DOHH2 (cell line): ENCODE measurements around the gene TMEM60.
A peak's percentile ranks its signal among the peaks of the same experiment; 100 is the strongest.

Source experiments
- H3F3A ChIP-seq: fragments of 200-600 bp; sonication (generic), shearing (Covaris generic); 2 replicates; pipeline ENCODE4 v1.6.0; 2016; ENCODE audit warnings: antibody characterized with exemption, mild to moderate bottlenecking; ENCODE audit not compliant: control insufficient read depth, insufficient read depth
- H3K27ac ChIP-seq: fragments of 200-600 bp; sonication (generic); 2 replicates; pipeline ENCODE4 v1.5.1; 2014; ENCODE audit warnings: low read depth, mild to moderate bottlenecking, low read length, moderate library complexity
- H3K27me3 ChIP-seq: fragments of 200-600 bp; sonication (generic); 2 replicates; pipeline ENCODE4 v1.6.1; 2014; ENCODE audit warnings: mild to moderate bottlenecking, low read length, mixed read lengths; ENCODE audit not compliant: control insufficient read depth
- H3K36me3 ChIP-seq: fragments of 200-600 bp; sonication (generic); 2 replicates; pipeline ENCODE4 v1.6.1; 2014; ENCODE audit warnings: mild to moderate bottlenecking, low read length, moderate library complexity, mixed read lengths; ENCODE audit not compliant: control insufficient read depth
- H3K4me1 ChIP-seq: fragments of 200-600 bp; sonication (generic); 2 replicates; pipeline ENCODE4 v1.6.1; 2014; ENCODE audit warnings: mild to moderate bottlenecking, low read length, mixed read lengths; ENCODE audit not compliant: control insufficient read depth
- H3K4me2 ChIP-seq: fragments of 200-600 bp; sonication (generic); 2 replicates; pipeline ENCODE4 v1.6.0; 2014; ENCODE audit warnings: mild to moderate bottlenecking, low read length, moderate library complexity
- H3K4me3 ChIP-seq: fragments of 200-600 bp; sonication (generic); 2 replicates; pipeline ENCODE4 v1.5.1; 2014; ENCODE audit warnings: mild to moderate bottlenecking, low read length, mixed read lengths
- H3K79me2 ChIP-seq: fragments of 200-600 bp; sonication (generic); 2 replicates; pipeline ENCODE4 v1.6.1; 2014; ENCODE audit warnings: mild to moderate bottlenecking, low read length, mixed read lengths; ENCODE audit not compliant: control insufficient read depth
- H3K9me2 ChIP-seq: fragments of 200-600 bp; sonication (generic); replicated peaks from 2 replicates; pipeline ENCODE4 v1.6.1; 2014; ENCODE audit warnings: mild to moderate bottlenecking, low read length, mixed read lengths; ENCODE audit not compliant: control insufficient read depth
- H3K9me3 ChIP-seq: fragments of 200-600 bp; sonication (generic); 2 replicates; pipeline ENCODE4 v1.6.1; 2014; ENCODE audit warnings: antibody characterized with exemption, low read length, mixed read lengths; ENCODE audit not compliant: control insufficient read depth, insufficient read depth
- H4K20me1 ChIP-seq: fragments of 200-600 bp; sonication (generic); 2 replicates; pipeline ENCODE4 v1.6.0; 2014; ENCODE audit warnings: low read depth, mild to moderate bottlenecking, antibody characterized with exemption, low read length, moderate library complexity; ENCODE audit not compliant: control insufficient read depth, insufficient read depth
- CTCF ChIP-seq: fragments of 200-600 bp; sonication (generic); IDR thresholded peaks from one replicate; pipeline ENCODE4 v1.5.1; 2014; ENCODE audit warnings: antibody characterized with exemption, mild to moderate bottlenecking, low read depth, low read length; ENCODE audit not compliant: poor library complexity, severe bottlenecking
- EZH2phosphoT487 ChIP-seq: fragments of 200-600 bp; sonication (generic); IDR thresholded peaks from 2 replicates; pipeline ENCODE4 v1.6.1; 2017; ENCODE audit warnings: borderline replicate concordance, mild to moderate bottlenecking, antibody characterized with exemption, low read length, moderate library complexity, mixed read lengths

The TMEM60 gene

GRCh38 chr7:77799078-77799964, 1.1 kb upstream of the TMEM60 start:
- Histone ChIP-seq H3K9me3 (peaks cover 3% of the 10 kb centered on the region; the same call in 1 of the 2 replicates), H3K79me2 (peaks cover 95% of the 10 kb centered on the region), H3K4me3 (peak overlapping the region; percentile 90), H3K27ac (peak overlapping the region; percentile 64), H3K4me1 (peaks cover 65% of the 10 kb centered on the region), H3K4me2 (peak overlapping the region; percentile 69), H3F3A (peaks cover 20% of the 10 kb centered on the region), H3K36me3 (peaks cover 67% of the 10 kb centered on the region), H3K27me3 (no peaks in the 10 kb centered on the region), H4K20me1 (peaks cover 32% of the 10 kb centered on the region), H3K9me2 (no peaks in the 10 kb centered on the region)
- TF ChIP-seq CTCF, result peak; percentile 31
- no peak for TF ChIP-seq EZH2phosphoT487

- Histone ChIP-seq H3F3A (peaks cover 14% of the 10 kb centered on the region), H3K9me2 (no peaks in the 10 kb centered on the region), H3K4me1 (peaks cover 54% of the 10 kb centered on the region), H3K4me2 (peak overlapping the region; percentile 96), H3K27ac (peak overlapping the region; percentile 65), H3K9me3 (no peaks in the 10 kb centered on the region), H3K4me3 (peak overlapping the region; percentile 90), H4K20me1 (peaks cover 30% of the 10 kb centered on the region), H3K27me3 (no peaks in the 10 kb centered on the region), H3K79me2 (peaks cover 89% of the 10 kb centered on the region), H3K36me3 (peaks cover 64% of the 10 kb centered on the region)
- TF ChIP-seq EZH2phosphoT487 (no peak), CTCF (no peak)
These were observed 370 bp downstream of the TMEM60 start for GRCh38 chr7:77797734-77798393.

GRCh38 chr7:77796960-77797359, 1.3 kb downstream of the TMEM60 start:
- peaks cover 67% of the 10 kb centered on the region for H3K36me3 ChIP-seq
- H3K9me3 ChIP-seq, result no peaks in the 10 kb centered on the region
- peak overlapping the region; percentile 65; the same call in 1 of the 2 replicates for H3K27ac ChIP-seq
- H3K27me3 ChIP-seq, result no peaks in the 10 kb centered on the region
- no peaks in the 10 kb centered on the region for H3K9me2 ChIP-seq
- H3K4me2 ChIP-seq, result peak overlapping the region; percentile 96
- peaks cover 80% of the 10 kb centered on the region for H3K79me2 ChIP-seq
- H3K4me1 ChIP-seq, result peaks cover 45% of the 10 kb centered on the region
- peak overlapping the region; percentile 90 for H3K4me3 ChIP-seq
- TF ChIP-seq EZH2phosphoT487, result no peak
- TF ChIP-seq CTCF, result no peak
- peaks cover 13% of the 10 kb centered on the region for H3F3A ChIP-seq
- H4K20me1 ChIP-seq, result peaks cover 29% of the 10 kb centered on the region
